Measurements from ENCODE around the gene LSM14A.
"Not testable (repeated sequence)": the region's sequence is repeated elsewhere in the genome, so short reads cannot be mapped to it uniquely, and the experiment has no call there.

The LSM14A gene

DNA sequence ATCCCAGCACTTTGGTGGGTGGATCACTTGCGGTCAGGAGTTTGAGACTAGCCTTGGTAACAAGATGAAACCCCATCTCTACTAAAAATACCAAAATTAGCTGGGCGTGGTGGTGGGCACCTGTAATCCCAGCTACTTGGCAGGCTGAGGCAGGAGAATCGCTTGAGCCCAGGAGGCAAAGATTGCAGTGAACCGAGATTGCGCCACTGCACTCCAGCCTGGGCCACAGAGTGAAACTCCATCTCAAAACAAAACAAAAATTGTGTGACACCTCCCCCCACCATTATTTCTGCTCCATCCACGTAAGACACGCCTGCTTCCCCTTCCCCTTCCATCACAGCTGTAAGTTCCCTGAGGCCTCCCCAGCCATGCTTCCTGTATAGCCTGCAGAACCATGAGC, 13.3 kb upstream of the LSM14A start:
- FAIRE-seq; DNase-seq (ENCODE audit: low spot score): not testable (repeated sequence)

DNA sequence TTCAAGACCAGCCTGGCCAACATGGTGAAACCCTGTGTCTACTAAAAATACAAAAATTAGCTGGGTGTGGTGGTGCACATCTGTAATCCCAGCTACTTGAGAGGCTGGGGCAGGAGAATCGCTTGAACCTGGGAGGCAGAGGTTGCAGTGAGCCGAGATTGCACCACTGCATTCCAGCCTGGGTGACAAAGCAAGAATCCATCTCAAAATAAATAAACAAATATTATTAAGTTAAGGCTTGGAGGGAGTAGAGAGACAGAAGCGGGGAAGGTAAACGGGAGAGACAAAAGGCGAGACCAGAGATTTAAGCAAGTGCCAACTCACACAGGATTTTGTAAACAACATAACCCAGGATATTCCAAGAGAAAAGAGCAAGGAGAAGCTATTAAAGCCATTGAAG, 12.8 kb upstream of the LSM14A start:
- FAIRE-seq; DNase-seq (ENCODE audit: low spot score): not testable (repeated sequence)

DNA sequence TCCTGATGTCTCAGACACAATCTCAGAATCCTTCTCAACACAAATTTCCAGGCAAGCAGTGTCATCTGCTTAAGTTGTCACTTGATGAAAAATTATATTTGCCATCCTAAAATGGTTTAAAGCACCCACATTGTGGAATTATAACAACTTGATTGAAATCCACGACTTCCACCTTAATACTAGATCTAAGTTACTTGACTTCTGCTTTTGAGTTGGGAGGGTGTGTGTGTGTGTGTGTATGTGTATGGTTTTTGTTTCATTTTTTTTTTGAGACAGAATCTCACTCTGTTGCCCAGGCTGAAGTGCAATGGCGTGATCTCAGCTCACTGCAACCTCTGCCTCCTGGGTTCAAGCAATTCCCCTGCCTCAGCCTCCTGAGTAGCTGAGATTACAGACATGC, 10.4 kb upstream of the LSM14A start:
- not testable (repeated sequence) for DNase-seq (ENCODE audit: low spot score)

DNA sequence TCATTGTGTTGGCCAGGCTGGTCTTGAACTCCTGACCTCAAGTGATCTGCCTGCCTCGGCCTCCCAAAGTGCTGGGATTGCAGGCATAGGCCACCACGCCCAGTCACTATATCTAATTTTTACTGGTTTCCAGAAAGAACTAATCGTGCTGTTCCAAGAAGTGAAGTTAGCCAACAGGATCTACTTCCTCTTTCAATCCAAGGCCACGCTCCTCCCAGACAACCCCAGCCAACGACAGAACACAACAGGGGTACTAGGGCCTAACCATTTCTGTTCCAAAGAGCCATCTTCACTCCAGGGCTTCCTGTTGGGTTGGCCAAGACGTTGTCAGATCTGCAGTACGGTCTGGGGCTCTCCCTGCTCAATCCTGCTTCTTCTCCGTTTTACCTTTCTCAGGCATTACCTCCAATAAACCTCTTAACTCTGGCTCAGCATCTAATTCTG, 7.0 kb upstream of the LSM14A start:
- DNase-seq (ENCODE audit: low spot score) (no peak), FAIRE-seq (no peak)

More for the DNA sequence above, 10.4 kb upstream of the LSM14A start:
- not testable (repeated sequence) for FAIRE-seq

DNA sequence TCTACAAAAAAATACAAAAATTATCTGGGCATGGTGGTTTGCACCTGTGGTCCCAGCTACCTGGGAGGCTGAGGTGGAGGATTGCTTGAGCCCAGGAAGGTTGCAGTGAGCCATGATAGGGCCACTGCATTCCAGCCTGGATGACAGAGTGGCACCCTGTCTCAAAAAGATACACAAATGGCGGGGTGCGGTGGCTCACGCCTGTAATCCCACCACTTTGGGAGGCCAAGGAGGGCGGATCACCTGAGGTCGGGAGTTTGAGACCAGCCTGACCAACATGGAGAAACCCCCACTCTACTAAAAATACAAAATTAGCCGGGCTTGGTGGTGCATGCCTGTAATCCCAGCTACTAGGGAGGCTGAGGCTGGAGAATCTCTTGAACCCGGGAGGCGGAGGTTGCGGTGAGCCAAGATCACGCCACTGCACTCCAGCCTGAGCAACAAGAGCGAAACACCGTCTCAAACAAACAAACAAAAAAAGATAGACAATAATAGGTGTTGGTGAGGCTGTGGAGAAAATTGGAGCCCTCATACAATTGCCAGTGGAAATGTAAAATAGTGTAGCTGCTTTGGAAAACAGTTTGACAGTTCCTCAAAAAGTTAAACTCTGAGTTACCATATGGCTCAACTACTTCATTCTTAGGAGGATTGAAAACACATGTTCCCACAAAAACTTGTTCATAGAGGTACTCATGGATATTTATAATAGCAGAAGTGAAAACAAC, 2.7 kb upstream of the LSM14A start:
- not testable (repeated sequence) for DNase-seq (ENCODE audit: low spot score); FAIRE-seq

DNA sequence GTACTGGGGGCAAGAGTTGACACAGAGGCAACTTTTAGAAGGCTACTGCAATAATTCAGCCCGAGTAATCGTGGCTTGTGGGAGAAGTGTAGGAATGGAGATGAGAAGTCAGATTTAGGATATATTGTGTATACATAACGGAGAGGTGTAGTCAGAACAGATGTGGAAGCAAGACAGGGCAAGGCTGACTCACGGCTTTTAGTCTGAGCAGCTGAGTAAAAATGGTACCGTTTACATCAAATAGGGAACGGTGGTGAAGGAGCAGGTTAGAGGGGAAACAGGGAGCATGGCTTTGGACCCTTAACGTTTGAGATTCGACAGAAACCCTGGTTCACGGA, 796 bp upstream of the LSM14A start:
- FAIRE-seq (no peak), DNase-seq (ENCODE audit: low spot score) (peak; percentile 23)

DNA sequence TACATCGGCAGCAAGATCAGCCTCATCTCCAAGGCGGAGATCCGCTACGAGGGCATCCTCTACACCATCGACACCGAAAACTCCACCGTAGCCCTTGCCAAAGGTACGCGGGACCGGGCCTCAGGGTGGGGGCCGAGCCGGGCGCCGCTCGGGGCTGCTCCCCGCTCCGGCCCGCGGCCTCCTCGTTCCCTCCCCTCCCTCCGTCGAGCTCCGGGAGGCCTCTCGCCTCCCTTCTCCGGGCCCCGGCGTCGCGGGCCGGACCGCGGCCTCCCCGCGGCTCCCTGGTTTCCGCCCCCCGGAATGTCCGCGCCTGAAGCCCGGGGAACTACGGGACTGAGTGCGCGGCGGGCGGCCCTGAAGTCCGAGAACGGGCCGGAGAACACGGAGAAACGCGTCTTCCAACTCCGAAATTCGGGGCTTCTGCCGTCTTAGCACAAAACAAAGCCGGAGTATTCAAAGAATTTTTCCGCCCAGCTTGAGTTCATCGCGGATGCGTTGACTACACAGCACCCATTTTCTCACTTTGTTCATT, 423 bp downstream of the LSM14A start:
- no peak for DNase-seq (ENCODE audit: low spot score)

DNA sequence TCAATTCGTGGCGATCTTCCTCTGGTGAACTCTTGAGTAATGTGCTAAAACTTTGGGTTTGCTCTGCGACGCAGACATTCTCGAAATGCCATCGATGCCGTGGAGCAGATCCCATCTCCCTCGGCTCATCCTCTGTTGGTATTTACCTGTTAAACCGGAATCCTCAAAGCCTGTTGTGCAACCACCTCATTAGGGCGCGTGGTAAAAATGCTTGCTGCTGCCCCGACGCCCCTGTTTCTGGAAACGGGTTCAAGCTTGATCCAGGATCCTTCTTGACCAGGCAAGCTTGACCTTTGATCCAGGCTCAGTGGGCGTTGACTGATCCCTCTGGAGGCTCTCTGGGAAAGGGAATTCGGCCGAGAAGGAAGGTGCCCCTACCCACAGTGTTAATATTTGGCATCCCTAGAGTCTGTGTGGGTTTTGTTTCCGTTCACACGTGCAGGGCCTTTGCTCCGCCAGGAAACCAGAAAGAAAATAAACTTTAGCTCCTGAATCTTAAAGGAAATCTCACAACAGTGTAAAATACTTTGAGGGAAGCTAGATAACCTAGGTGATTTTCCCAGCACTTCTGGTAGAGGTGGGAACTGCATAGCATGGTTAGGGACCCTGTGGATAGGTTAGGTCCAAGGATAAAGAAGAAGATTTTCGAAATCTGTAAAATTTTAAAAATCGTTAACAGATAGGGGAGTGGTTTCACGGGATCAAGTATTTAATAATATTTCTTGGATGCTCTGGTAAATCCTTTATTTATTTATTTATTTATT, 1.1 kb downstream of the LSM14A start:
- FAIRE-seq: no peak
- DNase-seq (ENCODE audit: low spot score): peak; percentile 52

More for the DNA sequence above, 423 bp downstream of the LSM14A start:
- no peak for FAIRE-seq

DNA sequence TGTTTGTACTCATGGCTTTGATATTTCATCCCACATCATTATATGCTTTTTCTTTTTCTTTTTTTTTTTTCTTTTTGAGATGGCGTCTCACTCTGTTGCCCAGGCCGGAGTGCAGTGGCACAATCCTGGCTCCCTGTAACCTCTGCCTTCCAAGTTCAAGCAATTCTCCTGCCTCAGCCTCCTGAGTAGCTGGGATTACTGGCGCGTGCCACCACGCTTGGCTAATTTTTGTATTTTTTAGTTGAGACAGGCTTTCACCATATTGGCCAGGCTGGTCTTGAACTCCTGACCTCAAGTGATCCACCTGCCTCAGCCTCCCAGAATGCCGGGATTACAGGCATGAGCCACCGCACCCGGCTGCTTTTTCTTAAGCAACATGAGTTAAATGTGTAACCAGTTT, 2.9 kb downstream of the LSM14A start:
- not testable (repeated sequence) for FAIRE-seq; DNase-seq (ENCODE audit: low spot score)

DNA sequence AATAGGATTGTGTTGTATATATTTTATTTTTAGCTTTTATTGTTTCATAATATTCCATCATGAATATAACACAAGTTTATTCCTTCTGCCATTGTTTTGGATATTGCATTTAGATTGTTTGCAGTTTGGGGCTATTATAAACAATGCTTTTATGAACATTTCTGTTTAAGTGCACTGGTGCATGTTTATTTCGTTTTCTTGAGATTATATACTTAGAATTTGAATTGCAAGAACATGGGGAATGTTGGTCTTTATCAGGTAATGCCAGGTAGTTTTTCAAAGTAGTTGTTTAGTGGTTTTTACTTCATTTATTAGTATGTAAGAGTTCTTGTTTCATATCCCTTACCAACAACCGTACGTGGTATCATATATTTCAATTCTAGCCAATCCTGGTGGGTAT, 4.3 kb downstream of the LSM14A start:
- FAIRE-seq (no peak), DNase-seq (ENCODE audit: low spot score) (no peak)

DNA sequence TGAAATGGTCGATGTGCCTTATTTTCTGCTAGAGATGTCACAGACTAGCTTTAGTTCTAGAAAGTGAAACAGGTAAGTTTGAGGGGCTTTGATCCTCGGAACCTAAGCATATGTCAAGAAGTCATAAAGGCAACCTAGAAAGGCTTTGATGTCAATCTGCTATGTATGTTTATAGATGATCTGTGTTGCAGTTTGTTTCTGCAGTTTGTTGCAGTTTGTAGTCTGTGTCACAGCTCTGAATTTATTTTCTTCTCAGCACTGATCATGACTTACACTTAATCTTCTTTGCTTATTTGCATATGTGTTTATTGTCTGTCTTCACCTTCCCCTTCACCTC, 5.9 kb downstream of the LSM14A start:
- FAIRE-seq (no peak), DNase-seq (ENCODE audit: low spot score) (no peak)

DNA sequence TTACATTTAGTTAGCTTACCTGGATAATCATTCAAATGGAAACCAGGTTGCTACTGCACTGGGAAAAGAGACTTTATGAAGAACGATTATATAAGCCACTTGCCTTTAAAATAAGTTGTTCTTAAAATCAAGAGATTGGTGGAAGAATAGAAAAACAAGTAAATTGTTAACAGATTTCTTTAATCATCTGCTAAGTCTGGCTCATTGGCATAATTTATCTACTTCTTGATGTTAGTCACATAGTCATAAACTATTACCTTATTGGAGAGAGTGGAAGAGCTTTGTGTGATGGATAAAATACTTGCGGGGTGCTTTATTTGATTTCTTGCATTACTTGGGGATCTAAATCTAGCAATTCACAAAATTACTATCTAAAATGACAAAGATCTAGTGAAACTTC, 6.8 kb downstream of the LSM14A start:
- no peak for DNase-seq (ENCODE audit: low spot score)
- FAIRE-seq: no peak

DNA sequence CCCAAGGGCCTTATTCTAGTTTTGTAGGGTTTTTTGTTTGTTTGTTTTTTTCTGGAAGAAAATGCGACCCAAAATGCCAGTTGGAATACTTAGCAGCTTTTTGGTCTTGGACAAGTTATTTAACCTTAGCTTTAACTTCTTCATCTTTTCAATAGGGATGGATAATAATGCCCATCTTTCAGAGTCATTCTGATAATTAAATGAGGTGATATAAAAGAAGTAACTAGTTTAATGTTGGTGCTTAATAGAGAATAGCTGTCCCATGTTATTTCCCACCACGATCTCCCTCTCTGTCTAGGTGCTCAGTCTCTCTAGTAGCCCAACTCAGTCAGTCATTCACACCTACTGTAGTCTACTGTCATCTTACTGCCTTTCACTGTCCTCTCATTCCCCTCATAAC, 8.0 kb downstream of the LSM14A start:
- FAIRE-seq (no peak), DNase-seq (ENCODE audit: low spot score) (no peak)

DNA sequence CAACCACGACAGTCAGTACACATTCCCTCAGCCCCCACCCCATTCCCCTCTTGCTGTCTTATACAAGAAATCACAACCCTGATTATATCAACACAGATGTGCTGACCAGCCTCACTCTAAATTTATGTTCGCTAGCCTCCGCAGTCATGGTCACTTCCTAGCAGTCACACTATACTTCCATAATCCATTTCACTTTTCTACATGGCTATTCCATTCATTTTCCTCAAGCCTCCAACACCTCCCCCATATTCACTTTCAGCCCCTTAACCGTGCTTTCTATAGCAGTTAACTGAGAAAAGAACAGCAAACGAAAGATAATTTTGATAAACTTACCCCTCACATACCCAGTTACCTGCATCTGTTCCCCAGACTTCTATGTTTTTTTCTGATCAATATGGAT, 8.4 kb downstream of the LSM14A start:
- FAIRE-seq (no peak), DNase-seq (ENCODE audit: low spot score) (no peak)

DNA sequence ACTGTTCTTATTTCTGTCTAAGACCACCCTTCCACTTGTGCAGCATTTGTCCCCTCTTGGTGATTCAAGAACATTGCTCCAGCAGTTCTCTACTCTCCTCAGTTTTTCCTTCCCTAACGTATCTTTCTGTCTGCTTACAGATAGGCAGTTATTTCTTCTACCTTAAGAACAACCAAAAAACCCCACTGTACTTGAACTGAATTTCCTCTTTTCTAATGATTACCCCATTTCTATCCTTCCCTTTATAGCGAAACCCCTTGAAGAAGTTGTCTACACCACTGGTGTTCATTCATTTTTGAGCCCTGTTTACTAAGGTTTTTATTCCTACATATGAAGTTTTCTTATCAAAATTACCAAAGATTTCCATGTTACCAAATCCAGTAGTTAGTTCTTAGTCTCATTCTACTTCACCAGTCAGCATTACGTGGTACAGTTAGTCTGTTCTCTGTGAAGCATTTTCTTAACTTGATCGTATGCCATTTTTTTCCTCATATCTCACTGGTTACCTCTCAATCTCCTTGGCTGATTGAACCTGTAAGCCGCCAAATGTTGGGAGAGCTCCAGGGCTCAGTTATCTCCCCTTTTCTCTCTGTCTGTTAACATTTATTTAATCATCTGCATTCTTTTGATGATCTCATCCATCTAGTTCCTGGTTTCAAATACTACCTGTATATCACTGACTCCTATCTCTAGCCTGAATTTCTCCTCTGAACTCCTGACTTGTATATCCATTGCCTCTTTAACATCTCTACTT, 9.0 kb downstream of the LSM14A start:
- DNase-seq (ENCODE audit: low spot score) (no peak), FAIRE-seq (no peak)

DNA sequence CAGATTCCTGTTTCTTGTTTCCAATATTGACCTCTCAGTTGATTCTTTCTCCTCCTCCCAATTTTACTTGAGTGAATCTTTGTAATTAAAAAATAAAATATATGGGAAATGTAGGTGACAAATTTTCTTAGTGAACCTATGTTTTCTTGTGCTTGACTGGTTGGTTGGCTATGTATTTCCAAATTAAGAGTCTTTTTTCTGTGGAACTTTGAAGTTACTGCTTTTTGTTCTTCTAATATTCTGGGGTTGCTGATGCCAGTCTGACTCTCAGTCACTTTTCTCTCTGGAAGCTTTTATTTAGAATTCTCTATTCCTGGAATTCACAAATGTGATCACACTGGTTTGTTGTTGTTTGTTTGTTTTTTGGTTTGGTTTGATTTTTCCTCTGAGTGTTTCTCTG, 9.8 kb downstream of the LSM14A start:
- DNase-seq (ENCODE audit: low spot score) (no peak), FAIRE-seq (no peak)

DNA sequence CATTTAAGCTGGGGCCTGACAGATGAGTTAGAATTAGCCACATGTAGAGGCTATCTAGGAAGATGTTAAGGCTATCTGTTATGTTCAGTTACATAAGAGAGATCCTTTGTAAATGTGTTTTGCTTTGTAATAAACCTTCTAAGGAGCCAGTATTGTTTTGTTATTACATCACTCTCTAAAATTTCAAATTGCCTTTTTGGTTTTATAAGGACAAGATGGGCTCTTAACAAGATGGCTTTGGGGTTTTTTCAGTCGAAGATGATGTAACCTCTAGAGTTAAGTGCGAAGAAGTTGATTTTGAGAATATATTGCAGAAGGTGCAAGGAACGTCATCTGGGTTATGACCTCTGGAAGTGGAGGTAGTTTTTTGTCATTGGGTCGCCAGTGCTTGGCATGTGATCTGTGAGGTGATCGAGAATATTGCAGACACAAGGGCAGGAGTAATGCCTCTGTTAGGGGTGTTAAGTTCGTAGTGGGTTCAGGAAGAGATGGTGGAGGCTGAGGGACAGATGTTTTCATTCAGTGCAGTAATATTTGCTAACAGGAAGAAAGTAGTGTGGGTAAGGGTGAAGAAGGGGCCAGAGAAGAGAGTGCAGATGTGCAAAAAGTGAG, 12.7 kb downstream of the LSM14A start:
- FAIRE-seq: no peak
- no peak for DNase-seq (ENCODE audit: low spot score)

DNA sequence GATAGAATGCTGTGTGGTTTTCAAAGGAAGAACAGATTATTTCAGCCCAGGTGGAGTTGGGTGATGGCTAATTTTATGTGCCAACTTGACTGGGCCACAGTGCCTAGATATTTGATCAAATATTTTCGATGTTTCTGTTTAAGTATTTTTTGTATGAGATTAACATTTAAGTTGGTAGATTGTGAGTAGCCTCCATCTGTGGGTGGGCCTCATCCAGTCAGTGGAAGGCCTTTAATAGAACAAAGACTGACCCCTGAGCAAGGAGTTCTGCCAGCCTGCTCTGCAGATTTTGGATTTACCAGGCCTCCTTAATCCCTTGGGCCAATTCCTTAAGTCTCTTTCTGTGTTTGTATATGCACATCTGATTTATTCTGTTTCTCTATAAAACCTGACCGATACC, 13.9 kb downstream of the LSM14A start:
- DNase-seq (ENCODE audit: low spot score): no peak
- FAIRE-seq: no peak

DNA sequence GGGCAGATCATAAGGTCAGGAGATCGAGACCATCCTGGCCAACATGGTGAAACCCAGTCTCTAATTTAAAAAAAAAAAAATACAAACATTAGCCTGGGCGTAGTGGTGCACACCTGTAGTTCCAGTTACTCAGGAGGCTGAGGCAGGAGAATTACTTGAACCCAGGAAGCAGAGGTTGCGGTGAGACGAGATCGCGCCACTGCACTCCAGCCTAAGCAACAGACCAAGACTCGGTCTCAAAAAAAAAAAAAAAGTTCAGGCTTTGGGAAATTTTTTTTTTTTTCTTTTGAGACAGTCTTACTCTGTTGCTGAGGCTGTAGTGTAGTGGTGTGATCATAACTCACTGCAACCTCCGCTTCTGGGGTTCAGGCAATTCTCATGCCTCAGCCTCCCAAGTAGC, 14.7 kb downstream of the LSM14A start:
- FAIRE-seq (no peak), DNase-seq (ENCODE audit: low spot score) (no peak)

DNA sequence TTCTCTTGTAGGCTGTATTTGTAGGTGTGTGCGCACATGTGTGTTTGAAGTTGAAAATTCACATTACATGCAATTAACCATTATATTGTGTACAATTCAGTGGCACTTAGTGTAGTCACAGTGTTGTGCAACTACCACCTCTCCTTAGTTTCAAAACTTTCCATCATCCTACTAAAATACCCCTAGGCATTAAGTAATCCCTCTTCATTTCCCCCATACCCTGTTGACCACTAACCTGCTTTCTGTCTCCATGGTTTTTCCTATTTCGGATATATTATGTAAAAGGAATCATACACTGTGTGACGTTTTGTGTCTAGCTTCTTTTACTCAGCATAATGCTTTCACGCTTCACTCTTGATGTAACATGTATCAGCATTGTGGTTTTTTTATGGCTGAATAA, 16.1 kb downstream of the LSM14A start:
- FAIRE-seq (no peak), DNase-seq (ENCODE audit: low spot score) (no peak)

DNA sequence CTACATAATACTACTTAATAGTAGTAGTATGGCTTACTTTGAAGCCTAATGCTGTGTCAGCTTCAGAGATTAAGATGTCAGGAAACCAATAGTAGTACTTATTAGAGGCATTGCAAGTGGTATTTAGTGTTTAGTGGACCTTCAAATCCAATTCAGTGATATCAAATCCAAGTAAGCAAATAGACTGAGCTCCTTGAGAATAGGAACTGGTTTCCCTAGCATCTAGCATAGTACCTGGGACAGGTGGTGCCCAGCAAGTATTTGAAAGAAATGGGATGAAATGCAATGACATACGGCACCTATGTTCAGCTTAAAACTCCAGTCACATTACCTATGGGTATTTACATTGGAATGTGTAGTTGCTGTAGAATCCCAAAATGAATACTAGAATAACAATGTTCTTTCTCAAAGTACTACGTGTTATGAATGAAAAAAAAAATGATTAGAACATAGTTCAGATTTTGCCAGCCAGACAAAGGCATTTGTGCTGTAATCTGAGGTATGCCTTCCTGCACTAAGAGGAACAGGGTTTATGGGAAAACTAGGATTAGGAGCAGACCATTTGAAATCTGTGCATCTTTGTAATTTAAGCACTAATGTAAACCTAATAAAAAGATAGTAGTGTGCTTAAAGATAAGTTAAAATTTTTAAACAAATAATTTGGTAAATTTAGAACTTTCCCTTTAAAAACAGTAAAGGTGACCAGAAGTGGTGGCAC, 17.1 kb downstream of the LSM14A start:
- DNase-seq (ENCODE audit: low spot score): no peak
- no peak for FAIRE-seq
